Urinary bladder (tissue), 4 donors: ENCODE data around the gene ANAPC15. TPM values are rescaled to one million over a fixed set of nuclear protein-coding genes. Genes with fewer than 3 reads are reported as not detected.
A peak's percentile ranks its signal among the peaks of the same experiment; 100 is the strongest.

ENCODE experiments used
- DNase-seq: peaks from one replicate; pipeline ENCODE4 v3.0.0-alpha.2; 2015; ENCODE audit errors: extremely low spot score
- H3K27ac ChIP-seq: one replicate; pipeline ENCODE4 v1.5.1; 2013; ENCODE audit warnings: low read depth, mild to moderate bottlenecking, moderate library complexity
- H3K36me3 ChIP-seq: one replicate; pipeline ENCODE4 v1.6.1; 2013; ENCODE audit warnings: mild to moderate bottlenecking, moderate library complexity; ENCODE audit not compliant: insufficient read depth
- H3K4me1 ChIP-seq: one replicate; pipeline ENCODE4 v1.6.1; 2013; ENCODE audit warnings: mild to moderate bottlenecking, moderate library complexity; ENCODE audit not compliant: insufficient read depth
- H3K4me3 ChIP-seq: one replicate; pipeline ENCODE4 v1.5.1; 2013; ENCODE audit warnings: low read depth, low read length
- WGBS: extraction: QIAGEN DNeasy Blood & Tissue Kit; methylation state at CpG from one replicate; pipeline ENCODE4 v1.1.7; 2013; 5-methylcytosine and 5-hydroxymethylcytosine counted together
- polyA plus RNA-seq: library from polyadenylated mRNA; stranded (reverse); fragments of 200-250 nt; gene quantifications from one replicate; pipeline ENCODE4 v1.2.3, GENCODE V29; 2013
- small RNA-seq: library from RNA; depleted of rRNA; stranded (forward); fragments of <200 nt; gene quantifications from one replicate; pipeline ENCODE3, GENCODE V24; 2014
- total RNA-seq: library from RNA; depleted of rRNA; stranded (reverse); fragments of >200 nt; gene quantifications from one replicate; pipeline ENCODE4 v1.2.3, GENCODE V29; 2014
- donor health status: healthy with polysubstance abuse.
- donor health status: healthy.

Gene ANAPC15
- total and polyA plus RNA-seq, 2 donors: 7.7 to 54.9 TPM

GRCh38 chr11:72070491-72070890, 42.0 kb downstream of the ANAPC15 start:
- Histone ChIP-seq H3K4me1 (no peaks in the 10 kb centered on the region), H3K36me3 (no peaks in the 10 kb centered on the region), H3K27ac (peak overlapping the region; percentile 57), H3K4me3 (no peak overlapping the region)
- 91% methylated on average over 7 of the region's 7 CpGs for WGBS
- no peak for DNase-seq

- no peaks in the 10 kb centered on the region for H3K4me1 ChIP-seq
- peak overlapping the region; percentile 79 for H3K27ac ChIP-seq
- H3K36me3 ChIP-seq: no peaks in the 10 kb centered on the region
- no peak overlapping the region for H3K4me3 ChIP-seq
- DNase-seq: no peak
- WGBS: 2% methylated on average over 2 of the region's 2 CpGs
These were observed 42.7 kb downstream of the ANAPC15 start for GRCh38 chr11:72069787-72070251.

- no peaks in the 10 kb centered on the region for H3K4me1 ChIP-seq
- H3K27ac ChIP-seq: peak overlapping the region; percentile 79
- DNase-seq: no peak
- no peaks in the 10 kb centered on the region for H3K36me3 ChIP-seq
- no peak overlapping the region for H3K4me3 ChIP-seq
These were observed 43.3 kb downstream of the ANAPC15 start for GRCh38 chr11:72069200-72069599.

- Histone ChIP-seq H3K4me3 (no peak overlapping the region), H3K4me1 (no peaks in the 10 kb centered on the region), H3K36me3 (no peaks in the 10 kb centered on the region), H3K27ac (no peak overlapping the region)
- DNase-seq: no peak
These were observed 44.8 kb downstream of the ANAPC15 start for GRCh38 chr11:72067676-72068075.

- no peaks in the 10 kb centered on the region for H3K4me1 ChIP-seq
These were observed 45.2 kb downstream of the ANAPC15 start for GRCh38 chr11:72067266-72067665.

GRCh38 chr11:72066855-72067254, 45.6 kb downstream of the ANAPC15 start:
- H3K27ac ChIP-seq: no peak overlapping the region
- no peak for DNase-seq
- H3K4me1 ChIP-seq: no peaks in the 10 kb centered on the region
- H3K36me3 ChIP-seq: no peaks in the 10 kb centered on the region
- H3K4me3 ChIP-seq: no peak overlapping the region

More at GRCh38 chr11:72067266-72067665, 45.2 kb downstream of the ANAPC15 start:
- no peaks in the 10 kb centered on the region for H3K36me3 ChIP-seq
- DNase-seq: no peak
- no peak overlapping the region for H3K27ac ChIP-seq
- H3K4me3 ChIP-seq: no peak overlapping the region

GRCh38 chr11:72061739-72062396, 50.6 kb downstream of the ANAPC15 start:
- Histone ChIP-seq H3K36me3 (no peaks in the 10 kb centered on the region), H3K4me3 (no peak overlapping the region), H3K27ac (no peak overlapping the region), H3K4me1 (no peaks in the 10 kb centered on the region)
- 90% methylated on average over 5 of the region's 5 CpGs for WGBS
- no peak for DNase-seq

Small RNAs within 50 kb of the gene (small RNA-seq; reads per million reads assigned to genes)
- gene MIR3165: not detected

Other genes starting within 250 kb of the ANAPC15 start
- not detected for gene DEFB131B, start 234.2 kb downstream of the ANAPC15 start, total RNA-seq
- not detected for gene DEFB131B, start 234.2 kb downstream of the ANAPC15 start, polyA plus RNA-seq
- 20.7 TPM for gene XNDC1N, start 184.1 kb downstream of the ANAPC15 start, total RNA-seq
- gene XNDC1N, start 184.1 kb downstream of the ANAPC15 start, polyA plus RNA-seq: 4.2 TPM
- 22.5 TPM for gene RNF121, start 183.6 kb downstream of the ANAPC15 start, total RNA-seq
- gene RNF121, start 183.6 kb downstream of the ANAPC15 start, polyA plus RNA-seq: 31.8 TPM
- gene IL18BP, start 113.8 kb downstream of the ANAPC15 start, total RNA-seq: 6.0 TPM
- gene IL18BP, start 113.8 kb downstream of the ANAPC15 start, polyA plus RNA-seq: 14.2 TPM
- 193 TPM for gene NUMA1, start 32.2 kb downstream of the ANAPC15 start, total RNA-seq
- 219 TPM for gene NUMA1, start 32.2 kb downstream of the ANAPC15 start, polyA plus RNA-seq
- gene LRRC51, start 31.8 kb downstream of the ANAPC15 start, total RNA-seq: 5.0 TPM
- 8.3 TPM for gene LRRC51, start 31.8 kb downstream of the ANAPC15 start, polyA plus RNA-seq
- 32.4 TPM for gene LAMTOR1, start 9.4 kb downstream of the ANAPC15 start, total RNA-seq
- 147 TPM for gene LAMTOR1, start 9.4 kb downstream of the ANAPC15 start, polyA plus RNA-seq
- gene TOMT, start 6.8 kb downstream of the ANAPC15 start, total RNA-seq: not detected
- gene TOMT, start 6.8 kb downstream of the ANAPC15 start, polyA plus RNA-seq: not detected
- not detected for gene FOLR3, start 23.0 kb upstream of the ANAPC15 start, total RNA-seq
- gene FOLR3, start 23.0 kb upstream of the ANAPC15 start, polyA plus RNA-seq: 0.28 TPM
- gene FOLR1, start 79.4 kb upstream of the ANAPC15 start, total RNA-seq: 1.1 TPM
- 0.18 TPM for gene FOLR1, start 79.4 kb upstream of the ANAPC15 start, polyA plus RNA-seq
- gene FOLR2, start 104.1 kb upstream of the ANAPC15 start, total RNA-seq: 19.6 TPM
- gene FOLR2, start 104.1 kb upstream of the ANAPC15 start, polyA plus RNA-seq: 31.9 TPM
- 40.2 TPM for gene INPPL1, start 112.1 kb upstream of the ANAPC15 start, total RNA-seq
- gene INPPL1, start 112.1 kb upstream of the ANAPC15 start, polyA plus RNA-seq: 86.0 TPM
- gene PHOX2A, start 131.5 kb upstream of the ANAPC15 start, total RNA-seq: 0.90 TPM
- gene PHOX2A, start 131.5 kb upstream of the ANAPC15 start, polyA plus RNA-seq: 1.1 TPM